HUES64 (cell line): Measurements from ENCODE around the gene GALNT15.

Experiments used
- H3K27ac ChIP-seq: 2 replicates; pipeline ENCODE4 v1.7.0; 2013; ENCODE audit warnings: low read depth, low read length, inconsistent platforms
- H3K27me3 ChIP-seq: 2 replicates; pipeline ENCODE4 v1.6.1; 2013; ENCODE audit warnings: mild to moderate bottlenecking, low read length; ENCODE audit not compliant: insufficient read depth
- H3K36me3 ChIP-seq: 2 replicates; pipeline ENCODE4 v1.6.1; 2013; ENCODE audit warnings: mild to moderate bottlenecking, low read length; ENCODE audit not compliant: insufficient read depth
- H3K4me1 ChIP-seq: 2 replicates; pipeline ENCODE4 v1.6.1; 2013; ENCODE audit warnings: mild to moderate bottlenecking, low read length, moderate library complexity; ENCODE audit not compliant: insufficient read depth
- H3K4me3 ChIP-seq: 2 replicates; pipeline ENCODE4 v1.5.1; 2013; ENCODE audit warnings: mild to moderate bottlenecking, low read length, moderate library complexity
- H3K9ac ChIP-seq: 2 replicates; pipeline ENCODE4 v1.6.1; 2013; ENCODE audit warnings: mild to moderate bottlenecking, low read depth, low read length
- H3K9me3 ChIP-seq: 2 replicates; pipeline ENCODE4 v1.6.1; 2013; ENCODE audit warnings: low read depth, low read length; ENCODE audit not compliant: insufficient read depth
- WGBS: fragments of 150-250, 120-280 bp; methylation state at CpG from one replicate; pipeline ENCODE4 v1.1.7; 2013; ENCODE audit warnings: missing lambda C conversion rate; 5-methylcytosine and 5-hydroxymethylcytosine counted together

GALNT15 gene

GRCh38 chr3:16204751-16205150 is 30.3 kb downstream of the GALNT15 start:
- Histone ChIP-seq H3K4me3 (no peak overlapping the region), H3K27me3 (no peaks in the 10 kb centered on the region), H3K9ac (no peak overlapping the region), H3K4me1 (peaks cover 7% of the 10 kb centered on the region; the same call in 1 of the 2 replicates), H3K27ac (no peak overlapping the region), H3K36me3 (no peaks in the 10 kb centered on the region), H3K9me3 (no peaks in the 10 kb centered on the region)
- WGBS, result 96% methylated on average over 14 of the region's 14 CpGs

GRCh38 chr3:16205156-16205870 is 30.8 kb downstream of the GALNT15 start:
- peaks cover 7% of the 10 kb centered on the region; the same call in 1 of the 2 replicates for H3K4me1 ChIP-seq

GRCh38 chr3:16207031-16207430 is 32.6 kb downstream of the GALNT15 start:
- Histone ChIP-seq H3K36me3 (no peaks in the 10 kb centered on the region), H3K27me3 (no peaks in the 10 kb centered on the region), H3K9me3 (no peaks in the 10 kb centered on the region), H3K4me1 (peaks cover 7% of the 10 kb centered on the region; the same call in 1 of the 2 replicates), H3K4me3 (no peak overlapping the region), H3K9ac (no peak overlapping the region), H3K27ac (no peak overlapping the region)

More at GRCh38 chr3:16205156-16205870, 30.8 kb downstream of the GALNT15 start:
- H3K9ac ChIP-seq, result no peak overlapping the region
- 92% methylated on average over 11 of the region's 11 CpGs for WGBS
- no peak overlapping the region for H3K4me3 ChIP-seq
- H3K9me3 ChIP-seq, result no peaks in the 10 kb centered on the region
- no peak overlapping the region for H3K27ac ChIP-seq
- no peaks in the 10 kb centered on the region for H3K27me3 ChIP-seq
- no peaks in the 10 kb centered on the region for H3K36me3 ChIP-seq

GRCh38 chr3:16211176-16211904 is 36.9 kb downstream of the GALNT15 start:
- no peaks in the 10 kb centered on the region for H3K4me1 ChIP-seq
- H3K36me3 ChIP-seq, result no peaks in the 10 kb centered on the region
- no peaks in the 10 kb centered on the region for H3K27me3 ChIP-seq
- 92% methylated on average over 9 of the region's 9 CpGs for WGBS
- no peaks in the 10 kb centered on the region for H3K9me3 ChIP-seq
- H3K27ac ChIP-seq, result no peak overlapping the region
- H3K9ac ChIP-seq, result no peak overlapping the region
- H3K4me3 ChIP-seq, result no peak overlapping the region

GRCh38 chr3:16214366-16214765 is 39.9 kb downstream of the GALNT15 start:
- no peaks in the 10 kb centered on the region for H3K9me3 ChIP-seq
- no peaks in the 10 kb centered on the region for H3K4me1 ChIP-seq
- H3K27ac ChIP-seq, result no peak overlapping the region
- 81% methylated on average over 4 of the region's 4 CpGs for WGBS
- H3K36me3 ChIP-seq, result no peaks in the 10 kb centered on the region
- H3K27me3 ChIP-seq, result no peaks in the 10 kb centered on the region
- no peak overlapping the region for H3K9ac ChIP-seq
- H3K4me3 ChIP-seq, result no peak overlapping the region

- H3K9ac ChIP-seq, result no peak overlapping the region
These were observed 42.0 kb downstream of the GALNT15 start for GRCh38 chr3:16216373-16216935.

GRCh38 chr3:16219777-16220176 is 45.3 kb downstream of the GALNT15 start:
- Histone ChIP-seq H3K27me3 (no peaks in the 10 kb centered on the region), H3K4me3 (no peak overlapping the region), H3K27ac (no peak overlapping the region), H3K4me1 (no peaks in the 10 kb centered on the region), H3K9me3 (no peaks in the 10 kb centered on the region), H3K36me3 (no peaks in the 10 kb centered on the region), H3K9ac (no peak overlapping the region)
- WGBS, result 95% methylated on average over 3 of the region's 3 CpGs

More at GRCh38 chr3:16216373-16216935, 42.0 kb downstream of the GALNT15 start:
- Histone ChIP-seq H3K27me3 (no peaks in the 10 kb centered on the region), H3K4me3 (no peak overlapping the region), H3K36me3 (no peaks in the 10 kb centered on the region), H3K9me3 (no peaks in the 10 kb centered on the region), H3K4me1 (no peaks in the 10 kb centered on the region), H3K27ac (no peak overlapping the region)
- 94% methylated on average over 17 of the region's 17 CpGs for WGBS

GRCh38 chr3:16221990-16222389 is 47.5 kb downstream of the GALNT15 start:
- Histone ChIP-seq H3K9ac (no peak overlapping the region), H3K9me3 (no peaks in the 10 kb centered on the region), H3K36me3 (no peaks in the 10 kb centered on the region), H3K27me3 (no peaks in the 10 kb centered on the region), H3K4me3 (no peak overlapping the region), H3K27ac (no peak overlapping the region), H3K4me1 (no peaks in the 10 kb centered on the region)
- 90% methylated on average over 2 of the region's 3 CpGs for WGBS

- Histone ChIP-seq H3K4me1 (no peaks in the 10 kb centered on the region), H3K27me3 (no peaks in the 10 kb centered on the region), H3K9ac (no peak overlapping the region), H3K27ac (no peak overlapping the region), H3K4me3 (no peak overlapping the region), H3K9me3 (no peaks in the 10 kb centered on the region), H3K36me3 (no peaks in the 10 kb centered on the region)
- 90% methylated on average over 2 of the region's 2 CpGs for WGBS
These were observed 48.1 kb downstream of the GALNT15 start for GRCh38 chr3:16222547-16222946.

- H3K36me3 ChIP-seq, result no peaks in the 10 kb centered on the region
- WGBS, result 75% methylated on average over 2 of the region's 2 CpGs
- H3K27me3 ChIP-seq, result no peaks in the 10 kb centered on the region
- no peaks in the 10 kb centered on the region for H3K4me1 ChIP-seq
- H3K9ac ChIP-seq, result no peak overlapping the region
- no peaks in the 10 kb centered on the region for H3K9me3 ChIP-seq
- H3K27ac ChIP-seq, result no peak overlapping the region
- no peak overlapping the region for H3K4me3 ChIP-seq
These were observed 49.8 kb downstream of the GALNT15 start for GRCh38 chr3:16224325-16224724.

GRCh38 chr3:16227566-16227965 is 53.1 kb downstream of the GALNT15 start:
- H3K9ac ChIP-seq, result no peak overlapping the region
- no peak overlapping the region for H3K4me3 ChIP-seq
- no peaks in the 10 kb centered on the region for H3K4me1 ChIP-seq
- H3K36me3 ChIP-seq, result no peaks in the 10 kb centered on the region
- no peaks in the 10 kb centered on the region for H3K9me3 ChIP-seq
- no CpG with 5 or more reads among the region's 1 CpG for WGBS
- H3K27ac ChIP-seq, result no peak overlapping the region
- H3K27me3 ChIP-seq, result no peaks in the 10 kb centered on the region
